ENCODE measurements around the gene CCDC112. TPM values are rescaled to one million over a fixed set of nuclear protein-coding genes. Genes with fewer than 3 reads are reported as not detected.

CCDC112 gene
- total and polyA plus RNA-seq, 2 of the 13 experiments (the other 11 are each of a cell fraction or from before 2014, with no cell fraction given) = 1.1 to 2.8 TPM

GRCh38 chr5:115296124-115297022 is at the start of gene CCDC112 (continued):
- TF ChIP-seq ZNF512B (CRISPR knock-in tag; IDR thresholded peaks at IDR 0.05; ENCODE audit: borderline replicate concordance) (no peak), DNMT1 (CRISPR knock-in tag; IDR thresholded peaks at IDR 0.05) (0 out of 2 replicates have a peak, but pooled peaks have one; percentile 61), GMEB1 (CRISPR knock-in tag; IDR thresholded peaks at IDR 0.05; ENCODE audit: borderline replicate concordance) (no peak), DMAP1 (CRISPR knock-in tag; IDR thresholded peaks at IDR 0.05) (peak; percentile 71; the same call in 1 of the 2 replicates), TOE1 (CRISPR knock-in tag; IDR thresholded peaks at IDR 0.05) (no peak), ZFP36 (IDR thresholded peaks at IDR 0.05; ENCODE audit: borderline replicate concordance, low read depth, low read length, partially characterized antibody) (no peak), ZNF3 (CRISPR knock-in tag; IDR thresholded peaks at IDR 0.05) (no peak), ISL2 (CRISPR knock-in tag; IDR thresholded peaks at IDR 0.05) (no peak), FOXM1 (CRISPR knock-in tag; IDR thresholded peaks at IDR 0.05) (no peak), ZFYVE20 (CRISPR knock-in tag; IDR thresholded peaks at IDR 0.05; ENCODE audit: borderline replicate concordance, low read depth) (no peak), ZBTB38 (CRISPR knock-in tag; IDR thresholded peaks at IDR 0.05) (peak; percentile 57; the same call in 1 of the 2 replicates), ZNF704 (CRISPR knock-in tag; IDR thresholded peaks at IDR 0.05; ENCODE audit: borderline replicate concordance) (no peak), PRDM15 (CRISPR knock-in tag; IDR thresholded peaks at IDR 0.05) (no peak), ZNF232 (CRISPR knock-in tag; IDR thresholded peaks at IDR 0.05; ENCODE audit: borderline replicate concordance) (no peak), ATF5 (CRISPR knock-in tag; IDR thresholded peaks at IDR 0.05; ENCODE audit: low read depth) (no peak)
